Gastrocnemius medialis (tissue), 4 donors: ENCODE results near the gene HNRNPH1. TPM values are rescaled to one million over a fixed set of nuclear protein-coding genes. Genes with fewer than 3 reads are reported as not detected.

Source experiments
- ATAC-seq, 2 donors: fragments of 150-250 bp; one replicate each; pipeline ENCODE4 v1.9.1; 2016
- DNase-seq, 2 donors: peaks; one replicate each; pipeline ENCODE4 v3.0.0-alpha.2; 2019
- H3K27ac ChIP-seq, 4 donors: fragments of 200-600 bp; sonication (generic); 1 replicate in 1 of 4; 2 replicates in 3 of 4; pipeline ENCODE4 v1.5.1; 2016 to 2018; ENCODE audit warnings: mild to moderate bottlenecking in 2 of 4, moderate library complexity in 1 of 4
- H3K27me3 ChIP-seq, 3 donors: fragments of 200-600 bp; sonication (generic) in 2 of 3; 1 replicate in 1 of 3; 2 replicates in 2 of 3; pipeline versions ENCODE4 v1.5.1 to v1.6.0; 2016 to 2019; ENCODE audit warnings: mild to moderate bottlenecking in 1 of 3, moderate library complexity in 1 of 3
- H3K36me3 ChIP-seq, 2 donors: fragments of 200-600 bp; sonication (generic) in 1 of 2; one replicate each; pipeline ENCODE4 v1.5.1; 2017 to 2018
- H3K4me1 ChIP-seq, 2 donors: fragments of 200-600 bp; sonication (generic) in 1 of 2; one replicate each; pipeline ENCODE4 v1.5.1; 2016 to 2017; ENCODE audit warnings: mild to moderate bottlenecking in 2 of 2
- H3K4me3 ChIP-seq, 4 donors: fragments of 200-600 bp; sonication (generic) in 3 of 4; 1 replicate in 1 of 4; 2 replicates in 3 of 4; pipeline ENCODE4 v1.5.1; 2016 to 2019; ENCODE audit warnings: mild to moderate bottlenecking in 2 of 4
- H3K9me3 ChIP-seq, 3 donors: fragments of 200-600 bp; sonication (generic) in 2 of 3; 1 replicate in 1 of 3; 2 replicates in 2 of 3; pipeline ENCODE4 v1.5.1; 2016 to 2019
- POLR2A ChIP-seq, 2 donors: fragments of 450-650 bp; IDR thresholded peaks; one replicate each; pipeline ENCODE4 v1.6.1; 2017; ENCODE audit warnings: antibody characterized with exemption in 2 of 2, mild to moderate bottlenecking in 2 of 2, moderate library complexity in 2 of 2
- in situ Hi-C, 4 donors: fragments of 200-750 bp; cut with MboI; loops; one replicate each; pipeline versions ENCODE4 v1.15.0 to v1.8.0; 2017; ENCODE audit warnings: low sequenced_read_pairs in 4 of 4
- intact Hi-C: fragments of 100-400 bp; cut with DNase I; formaldehyde crosslinking; loops from one replicate; pipeline ENCODE4 v1.15.1; 2023; ENCODE audit warnings: low total_unique reads
- total RNA-seq, 4 donors: library from RNA; depleted of rRNA; stranded (reverse); fragments of >200 nt; gene quantifications; one replicate each; pipeline versions ENCODE4 v1.1.0 to v1.2.3, GENCODE V29; 2016
- TF ChIP-seq, protein P1 (sequence below), 5 experiments: fragments of 450-650 bp in 3 of 5; fragments of 200-600 bp in 2 of 5; sonication (generic) in 2 of 5; IDR thresholded peaks in 4 of 5; conservative IDR thresholded peaks in 1 of 5; 1 replicate in 4 of 5; 2 replicates in 1 of 5; pipeline ENCODE4 v1.5.1; 2016 to 2019; ENCODE audit warnings: antibody characterized with exemption in 5 of 5, mild to moderate bottlenecking in 3 of 5, moderate library complexity in 3 of 5

HNRNPH1 gene
- total RNA-seq, 4 donors from 2014 or later: 72.4 to 209 (median 157) TPM

DNA sequence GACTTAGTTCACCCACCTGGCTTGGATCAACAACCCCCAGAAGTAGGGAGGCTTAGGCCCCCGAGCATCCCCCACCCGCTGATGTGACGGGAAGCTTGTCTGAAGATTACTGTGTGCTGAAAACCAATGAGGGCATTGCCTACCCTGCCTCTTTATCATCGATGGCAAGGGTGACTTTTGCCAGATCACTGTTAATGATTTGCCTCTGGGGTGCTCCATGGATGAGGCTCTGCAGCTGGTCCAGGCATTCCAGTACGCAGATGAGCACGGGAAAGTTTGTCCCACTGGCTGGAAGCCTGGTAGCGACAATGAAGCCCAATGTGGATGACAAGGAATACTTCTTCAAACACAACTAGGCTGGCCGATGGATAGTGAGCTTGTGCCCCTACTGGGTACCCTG is 51.1 kb downstream of the HNRNPH1 start:
- in situ Hi-C loops (no loop called here), intact Hi-C loops (no loop called here)
- no peaks in the 10 kb centered on the region for H3K4me1 ChIP-seq
- peaks cover 0 to 59% of the 10 kb centered on the region in 2 donors for H3K36me3 ChIP-seq
- H3K27me3 ChIP-seq: no peaks in the 10 kb centered on the region
- ATAC-seq (no peak), DNase-seq (no peak)
- no peak for TF ChIP-seq POLR2A (IDR thresholded peaks at IDR 0.05)
- TF ChIP-seq, protein P1, sequence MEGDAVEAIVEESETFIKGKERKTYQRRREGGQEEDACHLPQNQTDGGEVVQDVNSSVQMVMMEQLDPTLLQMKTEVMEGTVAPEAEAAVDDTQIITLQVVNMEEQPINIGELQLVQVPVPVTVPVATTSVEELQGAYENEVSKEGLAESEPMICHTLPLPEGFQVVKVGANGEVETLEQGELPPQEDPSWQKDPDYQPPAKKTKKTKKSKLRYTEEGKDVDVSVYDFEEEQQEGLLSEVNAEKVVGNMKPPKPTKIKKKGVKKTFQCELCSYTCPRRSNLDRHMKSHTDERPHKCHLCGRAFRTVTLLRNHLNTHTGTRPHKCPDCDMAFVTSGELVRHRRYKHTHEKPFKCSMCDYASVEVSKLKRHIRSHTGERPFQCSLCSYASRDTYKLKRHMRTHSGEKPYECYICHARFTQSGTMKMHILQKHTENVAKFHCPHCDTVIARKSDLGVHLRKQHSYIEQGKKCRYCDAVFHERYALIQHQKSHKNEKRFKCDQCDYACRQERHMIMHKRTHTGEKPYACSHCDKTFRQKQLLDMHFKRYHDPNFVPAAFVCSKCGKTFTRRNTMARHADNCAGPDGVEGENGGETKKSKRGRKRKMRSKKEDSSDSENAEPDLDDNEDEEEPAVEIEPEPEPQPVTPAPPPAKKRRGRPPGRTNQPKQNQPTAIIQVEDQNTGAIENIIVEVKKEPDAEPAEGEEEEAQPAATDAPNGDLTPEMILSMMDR (IDR thresholded peaks at IDR 0.05 in 4 of 5, conservative IDR thresholded peaks at IDR 0.05 in 1 of 5): no peak
- no peak overlapping the region for H3K27ac ChIP-seq
- no peak overlapping the region for H3K4me3 ChIP-seq
- no peaks in the 10 kb centered on the region for H3K9me3 ChIP-seq

DNA sequence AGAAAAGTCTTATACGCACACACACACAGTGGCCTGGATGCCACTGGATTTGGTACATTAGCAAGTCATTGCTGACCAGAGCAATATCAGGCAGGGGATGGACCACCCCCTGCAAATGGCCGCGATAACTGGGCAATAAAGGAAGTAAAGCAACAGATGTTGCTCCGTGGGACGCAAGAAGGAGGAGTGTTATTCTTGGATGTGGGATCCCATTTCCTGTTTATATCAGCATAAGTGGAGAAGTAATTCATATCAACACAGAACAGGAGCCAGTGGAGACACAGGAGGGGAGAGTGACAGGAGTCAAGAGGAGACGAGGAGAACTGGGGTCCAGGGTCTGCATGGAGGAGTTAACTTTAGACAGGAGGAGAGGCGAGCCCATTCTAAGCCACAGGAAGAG is 54.8 kb downstream of the HNRNPH1 start:
- Histone ChIP-seq H3K36me3 (peaks cover 2 to 71% of the 10 kb centered on the region in 2 donors), H3K27ac (peak overlapping the region in 1 of 4 donors; percentile 28), H3K4me1 (no peaks in the 10 kb centered on the region), H3K9me3 (no peaks in the 10 kb centered on the region), H3K27me3 (no peaks in the 10 kb centered on the region), H3K4me3 (no peak overlapping the region)
- ATAC-seq (peak in 1 of 2 donors; percentile 42), DNase-seq (no peak)
- TF ChIP-seq, protein P1 (IDR thresholded peaks at IDR 0.05 in 4 of 5, conservative IDR thresholded peaks at IDR 0.05 in 1 of 5): no peak
- in situ Hi-C loops: no loop called here
- intact Hi-C loops: loop anchor here (10.0 kb wide), 1 partner anchor 236 kb away; the partner anchor contains the start of gene MGAT4B

DNA sequence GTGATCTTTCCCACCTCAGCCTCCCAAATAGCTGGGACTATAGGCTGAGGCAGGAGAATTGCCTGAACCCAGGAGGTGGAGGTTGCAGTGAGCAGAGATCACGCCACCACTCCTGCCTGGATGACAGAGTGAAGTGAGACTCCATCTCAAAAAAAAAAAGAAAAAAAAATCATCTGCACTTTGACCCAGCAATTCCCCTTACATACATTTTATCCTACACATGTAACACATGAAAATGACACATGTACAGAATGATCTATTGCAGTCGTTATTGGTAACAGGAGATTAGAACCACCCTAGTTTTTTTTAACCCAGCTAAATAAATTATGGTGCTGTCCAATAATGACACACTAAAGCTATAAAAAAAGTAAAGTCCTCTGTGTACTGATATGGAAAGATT is 58.9 kb downstream of the HNRNPH1 start:
- no peak for ATAC-seq
- no peak for DNase-seq
- Histone ChIP-seq H3K27me3 (no peaks in the 10 kb centered on the region), H3K27ac (no peak overlapping the region), H3K9me3 (no peaks in the 10 kb centered on the region), H3K36me3 (peaks cover 2 to 69% of the 10 kb centered on the region in 2 donors), H3K4me1 (peaks cover 5 to 6% of the 10 kb centered on the region in 2 donors), H3K4me3 (no peak overlapping the region)
- no peak for TF ChIP-seq POLR2A (IDR thresholded peaks at IDR 0.05)
- TF ChIP-seq, protein P1 (IDR thresholded peaks at IDR 0.05 in 4 of 5, conservative IDR thresholded peaks at IDR 0.05 in 1 of 5): no peak
- in situ Hi-C loops: no loop called here
- intact Hi-C loops: loop anchor here (10.0 kb wide), 1 partner anchor 240 kb away; the partner anchor contains the start of gene MGAT4B

Other genes starting within 250 kb of the HNRNPH1 start
- gene RUFY1, start 73.1 kb downstream of the HNRNPH1 start, total RNA-seq: 10 to 100 TPM; 19.6 to 36.3 (median 26.0) TPM
- gene CBY3, start 57.4 kb upstream of the HNRNPH1 start, total RNA-seq: not detected
- gene CANX, start 75.3 kb upstream of the HNRNPH1 start, total RNA-seq: 100 to 1,000 TPM; 141 to 306 (median 275) TPM
- gene MAML1, start 109.2 kb upstream of the HNRNPH1 start, total RNA-seq: 10 to 100 TPM; 14.4 to 16.3 (median 15.1) TPM
- gene LTC4S, start 170.3 kb upstream of the HNRNPH1 start, total RNA-seq: 10 to 100 TPM in 1 of 4 donors, 1 to 10 TPM in 3; 1.7 to 12.6 (median 5.6) TPM
- 10 to 100 TPM; 28.3 to 86.0 (median 61.4) TPM for gene MGAT4B, start 183.2 kb upstream of the HNRNPH1 start, total RNA-seq
- 1,000 to 10,000 TPM; 1,080 to 1,340 (median 1,178) TPM for gene SQSTM1, start 197.2 kb upstream of the HNRNPH1 start, total RNA-seq
- 10 to 100 TPM in 1 of 4 donors, 1 to 10 TPM in 3; 2.9 to 16.1 (median 8.3) TPM for gene MRNIP, start 235.1 kb upstream of the HNRNPH1 start, total RNA-seq